Gastroesophageal sphincter (tissue), 4 donors: ENCODE data around the gene GYG1. TPM values are rescaled to one million over a fixed set of nuclear protein-coding genes. Genes with fewer than 3 reads are reported as not detected.
A peak's percentile ranks its signal among the peaks of the same experiment; 100 is the strongest.

Experiments
- ATAC-seq: fragments of 150-250 bp; one replicate; pipeline ENCODE4 v1.9.1; 2016; ENCODE audit warnings: mild to moderate bottlenecking, moderate library complexity
- H3K27ac ChIP-seq, 4 donors: fragments of 200-600 bp; sonication (generic) in 3 of 4; 1 replicate in 3 of 4; 2 replicates in 1 of 4; pipeline ENCODE4 v1.5.1; 2016 to 2019
- H3K27me3 ChIP-seq: fragments of 200-600 bp; sonication (generic); one replicate; pipeline ENCODE4 v1.5.1; 2019
- H3K36me3 ChIP-seq, 2 donors: fragments of 200-600 bp; sonication (generic); one replicate each; pipeline ENCODE4 v1.5.1; 2019; ENCODE audit warnings: control low read depth in 1 of 2
- H3K4me1 ChIP-seq, 3 donors: fragments of 200-600 bp; sonication (generic); 1 replicate in 2 of 3; 2 replicates in 1 of 3; pipeline ENCODE4 v1.5.1; 2016 to 2019; ENCODE audit warnings: control low read depth in 2 of 3
- H3K4me3 ChIP-seq, 2 donors: fragments of 200-600 bp; sonication (generic); one replicate each; pipeline ENCODE4 v1.5.1; 2019; ENCODE audit warnings: mild to moderate bottlenecking in 1 of 2, moderate library complexity in 1 of 2
- H3K9me3 ChIP-seq, 3 donors: fragments of 200-600 bp; sonication (generic); one replicate each; pipeline ENCODE4 v1.5.1; 2017 to 2019; ENCODE audit warnings: control low read depth in 2 of 3
- CTCF ChIP-seq, 4 experiments: fragments of 200-600 bp in 2 of 4; fragments of 450-650 bp in 2 of 4; sonication (generic) in 1 of 4; IDR thresholded peaks; one replicate each; pipeline ENCODE4 v1.5.1; 2017 to 2019; ENCODE audit warnings: antibody characterized with exemption in 4 of 4, mild to moderate bottlenecking in 2 of 4, moderate library complexity in 2 of 4
- EP300 ChIP-seq: sonication (generic); formaldehyde crosslinking; IDR thresholded peaks from one replicate; pipeline ENCODE4 v1.6.1; 2017; ENCODE audit warnings: antibody characterized with exemption, mild to moderate bottlenecking
- POLR2A ChIP-seq, 2 donors: fragments of 450-650 bp; IDR thresholded peaks; one replicate each; pipeline ENCODE4 v1.6.1; 2017; ENCODE audit warnings: antibody characterized with exemption in 2 of 2, mild to moderate bottlenecking in 2 of 2, moderate library complexity in 1 of 2
- POLR2AphosphoS5 ChIP-seq: sonication (generic); formaldehyde crosslinking; IDR thresholded peaks from one replicate; pipeline ENCODE4 v1.6.1; 2017; ENCODE audit warnings: antibody characterized with exemption
- WGBS, 2 donors: methylation state at CpG; one replicate each; pipeline ENCODE4 v1.1.5; 2018; ENCODE audit warnings: low coverage in 1 of 2; 5-methylcytosine and 5-hydroxymethylcytosine counted together
- total RNA-seq, 4 donors: library from RNA; depleted of rRNA; stranded (reverse); fragments of >200 nt; gene quantifications; one replicate each; pipeline ENCODE4 v1.1.0, GENCODE V29; 2016

The GYG1 gene
- total RNA-seq, 4 donors from 2014 or later, result 117 to 883 (median 126) TPM

DNA sequence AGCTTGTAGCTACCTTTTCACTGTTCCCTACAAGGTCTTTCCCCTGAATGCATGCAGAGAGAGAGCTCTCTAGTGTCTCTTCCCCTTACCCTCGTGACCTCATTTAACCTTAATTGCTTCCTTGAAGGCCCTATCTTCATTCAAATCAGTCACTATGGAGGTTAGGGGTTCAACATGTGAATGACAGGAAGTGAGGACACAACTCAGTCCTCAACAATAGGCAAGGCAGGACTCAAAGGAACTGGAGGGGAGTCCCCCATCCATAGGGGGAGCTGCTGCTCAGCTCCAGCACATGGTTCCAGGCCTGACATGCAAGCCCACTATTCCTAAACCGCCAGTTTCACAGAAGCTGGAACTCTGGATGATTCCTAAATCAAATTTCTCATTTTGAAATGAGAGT, 33.8 kb upstream of the GYG1 start:
- 29 to 80% methylated on average over 1 to 2 of the region's 2 CpGs for WGBS, 2 donors
- Histone ChIP-seq H3K27me3 (no peaks in the 10 kb centered on the region), H3K4me1 (peaks cover 8 to 29% (median 12%) of the 10 kb centered on the region in 3 donors), H3K36me3 (no peaks in the 10 kb centered on the region), H3K9me3 (no peaks in the 10 kb centered on the region), H3K4me3 (no peak overlapping the region), H3K27ac (peak overlapping the region; percentile 90 to 100 (median 96))
- ATAC-seq, result no peak
- TF ChIP-seq CTCF (IDR thresholded peaks at IDR 0.05) (peak in 1 of 4 experiments; percentile 33), POLR2AphosphoS5 (no peak), EP300 (no peak), POLR2A (IDR thresholded peaks at IDR 0.05) (no peak)

GRCh38 chr3:148958696-148959095, 32.6 kb upstream of the GYG1 start:
- no peak for ATAC-seq
- Histone ChIP-seq H3K27ac (no peak overlapping the region), H3K4me3 (no peak overlapping the region), H3K27me3 (no peaks in the 10 kb centered on the region), H3K36me3 (no peaks in the 10 kb centered on the region), H3K4me1 (peaks cover 8 to 29% (median 12%) of the 10 kb centered on the region in 3 donors), H3K9me3 (no peaks in the 10 kb centered on the region)
- no peak for TF ChIP-seq POLR2A (IDR thresholded peaks at IDR 0.05)
- TF ChIP-seq CTCF (IDR thresholded peaks at IDR 0.05), result no peak
- TF ChIP-seq EP300, result no peak
- no peak for TF ChIP-seq POLR2AphosphoS5
- 70 to 86% methylated on average over 1 of the region's 1 CpG for WGBS, 2 donors

DNA sequence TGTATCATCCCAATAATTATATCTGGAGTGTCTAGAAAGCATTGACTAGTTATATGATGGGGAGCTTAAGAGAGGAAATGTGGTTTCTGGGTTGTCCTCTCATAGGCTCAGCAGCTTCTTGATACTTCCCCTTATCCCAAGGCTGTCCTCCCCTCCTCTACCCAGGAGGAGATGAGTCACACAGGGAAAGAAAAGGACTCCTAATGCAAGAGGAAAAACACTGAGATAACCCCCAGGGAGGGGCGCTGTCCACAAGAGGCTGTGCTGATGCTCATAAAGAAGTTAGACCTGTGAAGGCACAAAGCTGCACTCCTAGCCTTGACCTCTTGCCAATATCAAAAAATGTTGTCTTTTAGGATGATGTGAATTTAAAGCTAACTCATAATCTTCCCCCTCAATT, 28.8 kb upstream of the GYG1 start:
- 100% methylated on average over 1 of the region's 1 CpG; no CpG with 5 or more reads in 1 of the 2 donors for WGBS, 2 donors
- Histone ChIP-seq H3K27me3 (no peaks in the 10 kb centered on the region), H3K9me3 (no peaks in the 10 kb centered on the region), H3K36me3 (no peaks in the 10 kb centered on the region), H3K4me3 (no peak overlapping the region), H3K27ac (no peak overlapping the region), H3K4me1 (peaks cover 0 to 5% (median 0%) of the 10 kb centered on the region in 3 donors)
- TF ChIP-seq CTCF (IDR thresholded peaks at IDR 0.05) (no peak), POLR2A (IDR thresholded peaks at IDR 0.05) (no peak), EP300 (no peak), POLR2AphosphoS5 (no peak)
- ATAC-seq, result no peak

DNA sequence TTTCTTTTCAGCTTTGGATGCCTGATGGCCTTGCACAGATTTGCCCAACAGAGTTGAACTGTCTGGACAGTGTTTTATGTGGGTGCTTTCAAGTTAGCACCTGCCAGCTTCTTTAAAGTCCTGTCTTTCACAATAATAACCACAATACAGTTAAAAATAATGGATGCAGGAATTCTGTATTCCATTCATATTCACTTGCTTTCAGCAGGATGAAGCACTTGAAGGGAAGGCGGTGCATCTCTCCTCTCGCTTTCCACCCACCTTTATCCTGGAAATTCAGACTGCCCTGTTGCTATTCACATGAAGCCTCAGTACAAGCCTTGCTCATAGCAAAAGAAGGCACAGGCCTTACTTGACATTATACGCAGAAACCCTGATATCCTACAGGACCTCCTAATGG, 26.5 kb upstream of the GYG1 start:
- H3K9me3 ChIP-seq, result no peaks in the 10 kb centered on the region
- no peak for ATAC-seq
- TF ChIP-seq EP300 (no peak), POLR2AphosphoS5 (no peak), CTCF (IDR thresholded peaks at IDR 0.05) (no peak), POLR2A (IDR thresholded peaks at IDR 0.05) (no peak)
- no peaks in the 10 kb centered on the region for H3K27me3 ChIP-seq
- H3K36me3 ChIP-seq, result no peaks in the 10 kb centered on the region
- WGBS, 2 donors, result 90 to 96% methylated on average over 3 of the region's 3 CpGs
- no peak overlapping the region for H3K4me3 ChIP-seq
- no peaks in the 10 kb centered on the region for H3K4me1 ChIP-seq
- no peak overlapping the region for H3K27ac ChIP-seq

- no peak for TF ChIP-seq CTCF (IDR thresholded peaks at IDR 0.05)
- no peak for TF ChIP-seq POLR2A (IDR thresholded peaks at IDR 0.05)
- TF ChIP-seq EP300, result no peak
- no peak for TF ChIP-seq POLR2AphosphoS5
- no peaks in the 10 kb centered on the region for H3K36me3 ChIP-seq
- no peaks in the 10 kb centered on the region for H3K9me3 ChIP-seq
- ATAC-seq, result no peak
- no peaks in the 10 kb centered on the region for H3K27me3 ChIP-seq
- no peak overlapping the region for H3K4me3 ChIP-seq
- H3K27ac ChIP-seq, result no peak overlapping the region
- H3K4me1 ChIP-seq, result peaks cover 0 to 15% (median 2%) of the 10 kb centered on the region in 3 donors
- 30% methylated on average over 1 of the region's 1 CpG; no CpG with 5 or more reads in 1 of the 2 donors for WGBS, 2 donors
Observed at GRCh38 chr3:148968321-148968720, 23.0 kb upstream of the GYG1 start.
